CD4-positive, CD25-positive, alpha-beta regulatory T cell (primary cell): ENCODE results near the gene LSM3. TPM values are rescaled to one million over a fixed set of nuclear protein-coding genes. Genes with fewer than 3 reads are reported as not detected.
A peak's percentile ranks its signal among the peaks of the same experiment; 100 is the strongest.

ENCODE experiments used
- ATAC-seq, 2 donors: fragments of 150-1000 bp; cut with Tn5 transposase; one replicate each; pipeline ENCODE4 v1.10.0; 2021; ENCODE audit warnings: low read depth in 2 of 2, moderate number of reproducible peaks in 2 of 2, moderate library complexity in 1 of 2
- DNase-seq, 3 donors: peaks; one replicate each; pipeline versions ENCODE4 v3.0.0 to v3.0.0-alpha.2; 2012 to 2022; ENCODE audit warnings: mixed read lengths in 1 of 3
- H3K27ac ChIP-seq: one replicate; pipeline ENCODE4 v1.7.0; 2013; ENCODE audit warnings: mild to moderate bottlenecking, low read length; ENCODE audit not compliant: insufficient read depth, poor library complexity, severe bottlenecking
- H3K27me3 ChIP-seq: one replicate; pipeline ENCODE4 v1.7.0; 2013; ENCODE audit warnings: low read length; ENCODE audit not compliant: control insufficient read depth, insufficient read depth
- H3K36me3 ChIP-seq: one replicate; pipeline ENCODE4 v1.7.0; 2013; ENCODE audit warnings: mild to moderate bottlenecking, low read length, moderate library complexity; ENCODE audit not compliant: control insufficient read depth, insufficient read depth
- H3K4me1 ChIP-seq: 2 replicates; pipeline ENCODE4 v1.7.0; 2013; ENCODE audit warnings: mild to moderate bottlenecking, low read length; ENCODE audit not compliant: insufficient read depth, control insufficient read depth, poor library complexity, severe bottlenecking
- H3K4me3 ChIP-seq: one replicate; pipeline ENCODE4 v1.7.0; 2013; ENCODE audit warnings: low read depth, mild to moderate bottlenecking, low read length, moderate library complexity
- H3K9me3 ChIP-seq, 2 experiments: 1 replicate in 1 of 2; 2 replicates in 1 of 2; pipeline ENCODE4 v1.7.0; 2013; ENCODE audit warnings: low read length in 2 of 2, mild to moderate bottlenecking in 1 of 2, moderate library complexity in 1 of 2; ENCODE audit not compliant: control insufficient read depth in 2 of 2
- H3K27ac Mint-ChIP-seq, 3 donors: one replicate each; pipeline ENCODE4 v1.8.0; 2020 to 2022; ENCODE audit warnings: mild to moderate bottlenecking in 3 of 3, mixed read lengths in 3 of 3, moderate library complexity in 2 of 3
- H3K27me3 Mint-ChIP-seq: one replicate; pipeline ENCODE4 v1.8.0; 2022; ENCODE audit warnings: mild to moderate bottlenecking, mixed read lengths
- H3K36me3 Mint-ChIP-seq: one replicate; pipeline ENCODE4 v1.8.0; 2020; ENCODE audit warnings: mixed read lengths
- H3K4me1 Mint-ChIP-seq, 4 donors: one replicate each; pipeline ENCODE4 v1.8.0; 2020 to 2022; ENCODE audit warnings: mixed read lengths in 4 of 4, mild to moderate bottlenecking in 1 of 4
- H3K4me3 Mint-ChIP-seq, 4 donors: one replicate each; pipeline ENCODE4 v1.8.0; 2020 to 2022; ENCODE audit warnings: mild to moderate bottlenecking in 4 of 4, mixed read lengths in 4 of 4, moderate library complexity in 3 of 4
- H3K9me3 Mint-ChIP-seq, 7 donors: one replicate each; pipeline ENCODE4 v1.8.0; 2020 to 2022; ENCODE audit warnings: mixed read lengths in 7 of 7, mild to moderate bottlenecking in 3 of 7, moderate library complexity in 2 of 7
- polyA plus RNA-seq, 4 donors: library from polyadenylated mRNA; unstranded; fragments of 300-500 nt; fragmentation: Illumina TruSeq; gene quantifications; one replicate each; pipeline ENCODE4 v1.2.3, GENCODE V29; 2021
- total RNA-seq: library from RNA; stranded (reverse); gene quantifications from one replicate; pipeline ENCODE4 v1.2.3, GENCODE V29; 2022

The LSM3 gene
- total and polyA plus RNA-seq, 5 donors from 2014 or later = 6.6 to 25.7 (median 21.0) TPM

- no peak for ATAC-seq
- H3K27me3 Mint-ChIP-seq = peaks cover 6% of the 10 kb centered on the region
Observed at GRCh38 chr3:14210290-14210688, 31.7 kb downstream of the LSM3 start.

GRCh38 chr3:14210843-14211594 lies 32.4 kb downstream of the LSM3 start:
- no peak for ATAC-seq
- no peaks in the 10 kb centered on the region for H3K4me1 ChIP-seq
- no peak overlapping the region for H3K4me3 ChIP-seq
- no peaks in the 10 kb centered on the region for H3K36me3 ChIP-seq
- Mint-ChIP-seq H3K9me3 (no peaks in the 10 kb centered on the region), H3K27ac (no peak overlapping the region), H3K27me3 (peaks cover 6% of the 10 kb centered on the region), H3K4me1 (no peaks in the 10 kb centered on the region), H3K36me3 (no peaks in the 10 kb centered on the region), H3K4me3 (no peak overlapping the region)
- H3K27ac ChIP-seq = no peak overlapping the region
- H3K27me3 ChIP-seq = no peaks in the 10 kb centered on the region
- no peak for DNase-seq
- no peaks in the 10 kb centered on the region for H3K9me3 ChIP-seq

More at GRCh38 chr3:14210290-14210688, 31.7 kb downstream of the LSM3 start:
- no peak for DNase-seq
- no peaks in the 10 kb centered on the region for H3K4me1 ChIP-seq
- H3K4me3 ChIP-seq = no peak overlapping the region
- Mint-ChIP-seq H3K27ac (no peak overlapping the region), H3K4me3 (no peak overlapping the region), H3K36me3 (no peaks in the 10 kb centered on the region), H3K9me3 (no peaks in the 10 kb centered on the region), H3K4me1 (no peaks in the 10 kb centered on the region)
- H3K27me3 ChIP-seq = no peaks in the 10 kb centered on the region
- H3K27ac ChIP-seq = no peak overlapping the region
- no peaks in the 10 kb centered on the region for H3K36me3 ChIP-seq
- H3K9me3 ChIP-seq = no peaks in the 10 kb centered on the region

GRCh38 chr3:14211621-14212020 lies 33.0 kb downstream of the LSM3 start:
- DNase-seq = no peak
- H3K27ac Mint-ChIP-seq = no peak overlapping the region

GRCh38 chr3:14212032-14212431 lies 33.4 kb downstream of the LSM3 start:
- no peaks in the 10 kb centered on the region for H3K36me3 ChIP-seq
- H3K36me3 Mint-ChIP-seq = no peaks in the 10 kb centered on the region
- no peak overlapping the region for H3K27ac Mint-ChIP-seq
- no peak overlapping the region for H3K27ac ChIP-seq
- no peaks in the 10 kb centered on the region for H3K9me3 Mint-ChIP-seq
- H3K9me3 ChIP-seq = no peaks in the 10 kb centered on the region
- DNase-seq = no peak
- peaks cover 6% of the 10 kb centered on the region for H3K27me3 Mint-ChIP-seq
- no peaks in the 10 kb centered on the region for H3K4me1 ChIP-seq
- no peak overlapping the region for H3K4me3 Mint-ChIP-seq
- ATAC-seq = no peak
- H3K27me3 ChIP-seq = no peaks in the 10 kb centered on the region
- no peak overlapping the region for H3K4me3 ChIP-seq
- H3K4me1 Mint-ChIP-seq = no peaks in the 10 kb centered on the region

More at GRCh38 chr3:14211621-14212020, 33.0 kb downstream of the LSM3 start:
- Mint-ChIP-seq H3K4me3 (no peak overlapping the region), H3K9me3 (no peaks in the 10 kb centered on the region), H3K4me1 (no peaks in the 10 kb centered on the region), H3K36me3 (no peaks in the 10 kb centered on the region), H3K27me3 (peaks cover 6% of the 10 kb centered on the region)
- no peaks in the 10 kb centered on the region for H3K9me3 ChIP-seq
- no peak overlapping the region for H3K4me3 ChIP-seq
- no peaks in the 10 kb centered on the region for H3K27me3 ChIP-seq
- no peaks in the 10 kb centered on the region for H3K4me1 ChIP-seq
- no peak overlapping the region for H3K27ac ChIP-seq
- no peaks in the 10 kb centered on the region for H3K36me3 ChIP-seq
- no peak for ATAC-seq

- ATAC-seq (no peak), DNase-seq (no peak)
- no peaks in the 10 kb centered on the region for H3K4me1 Mint-ChIP-seq
- H3K9me3 Mint-ChIP-seq = no peaks in the 10 kb centered on the region
- Histone ChIP-seq H3K4me3 (no peak overlapping the region), H3K27ac (no peak overlapping the region), H3K9me3 (no peaks in the 10 kb centered on the region), H3K27me3 (no peaks in the 10 kb centered on the region), H3K36me3 (no peaks in the 10 kb centered on the region), H3K4me1 (no peaks in the 10 kb centered on the region)
- H3K36me3 Mint-ChIP-seq = no peaks in the 10 kb centered on the region
- peak overlapping the region in 1 of 4 donors; percentile 33 for H3K4me3 Mint-ChIP-seq
- H3K27ac Mint-ChIP-seq = no peak overlapping the region
- H3K27me3 Mint-ChIP-seq = peaks cover 6% of the 10 kb centered on the region
Observed at GRCh38 chr3:14213066-14213774, 34.6 kb downstream of the LSM3 start.

- Histone ChIP-seq H3K4me1 (no peaks in the 10 kb centered on the region), H3K27ac (no peak overlapping the region), H3K27me3 (no peaks in the 10 kb centered on the region), H3K4me3 (no peak overlapping the region), H3K36me3 (no peaks in the 10 kb centered on the region), H3K9me3 (no peaks in the 10 kb centered on the region)
- H3K4me1 Mint-ChIP-seq = no peaks in the 10 kb centered on the region
- no peaks in the 10 kb centered on the region for H3K27me3 Mint-ChIP-seq
- no peak for DNase-seq
- ATAC-seq = no peak
- no peaks in the 10 kb centered on the region for H3K36me3 Mint-ChIP-seq
- H3K27ac Mint-ChIP-seq = no peak overlapping the region
- H3K9me3 Mint-ChIP-seq = peaks cover 0 to 1% (median 0%) of the 10 kb centered on the region in 7 donors
- H3K4me3 Mint-ChIP-seq = no peak overlapping the region
Observed at GRCh38 chr3:14214764-14215163, 36.1 kb downstream of the LSM3 start.

GRCh38 chr3:14216257-14217048 lies 37.8 kb downstream of the LSM3 start:
- DNase-seq (peak; percentile 28 to 71 (median 57)), ATAC-seq (peak; percentile 50 to 91)
- Histone ChIP-seq H3K36me3 (no peaks in the 10 kb centered on the region), H3K27ac (peak overlapping the region; percentile 2), H3K4me3 (peak overlapping the region; percentile 28), H3K4me1 (no peaks in the 10 kb centered on the region), H3K27me3 (no peaks in the 10 kb centered on the region), H3K9me3 (peaks cover 0 to 5% of the 10 kb centered on the region in 2 experiments)
- Mint-ChIP-seq H3K4me1 (no peaks in the 10 kb centered on the region), H3K27me3 (peaks cover 14% of the 10 kb centered on the region), H3K36me3 (no peaks in the 10 kb centered on the region), H3K9me3 (peaks cover 0 to 8% (median 3%) of the 10 kb centered on the region in 7 donors), H3K27ac (peak overlapping the region; percentile 21 to 93 (median 83)), H3K4me3 (peak overlapping the region in 2 of 4 donors; percentile 76 to 97)
